GM12878 (cell line): ENCODE results near the gene TRAF2. TPM values are rescaled to one million over a fixed set of nuclear protein-coding genes. Genes with fewer than 3 reads are reported as not detected.

Experiments
- ATAC-seq: fragments of 200-7000 bp; cut with Tn5 transposase; 3 replicates; pipeline ENCODE4 v1.9.1; 2020; ENCODE audit warnings: mild to moderate bottlenecking, moderate library complexity
- BruUV-seq: library from RNA; stranded (reverse); fragments of 400-500 nt; replicated peaks from 2 replicates; lab custom pipeline; 2021; lab: Mats Ljungman, UMichigan
- CTCF ChIA-PET: fragments of 300-600 bp; sonication (Branson Sonifier 250); formaldehyde crosslinking; extraction: SDS; loops from one replicate; lab custom pipeline; 2021; ENCODE audit warnings: inconsistent platforms; lab: Yijun Ruan, JAX
- POLR2A ChIA-PET: fragments of 350-600 bp; formaldehyde crosslinking; extraction: SDS; loops from one replicate; lab custom pipeline; 2021; ENCODE audit warnings: inconsistent platforms; lab: Charles Lee
- RAD21 ChIA-PET: fragments of 300-600 bp; sonication (Branson Sonifier 250); formaldehyde crosslinking; loops from one replicate; lab custom pipeline; 2023; ENCODE audit warnings: antibody characterized with exemption; ENCODE audit not compliant: unreplicated experiment; lab: Charles Lee
- SMC1A ChIA-PET: fragments of 300-600 bp; sonication (Branson Sonifier 250); formaldehyde crosslinking; loops from one replicate; lab custom pipeline; 2023; ENCODE audit not compliant: unreplicated experiment, uncharacterized antibody; lab: Charles Lee
- DNase-seq: peaks from one replicate; pipeline ENCODE4 v3.0.0-alpha.2; 2011; ENCODE audit warnings: low read depth, low spot score
- FAIRE-seq: peaks from 3 replicates; lab custom pipeline; 2011; peaks lifted over from hg19 to GRCh38; lab: Jason Lieb, UNC
- H2AFZ ChIP-seq: 2 replicates; pipeline ENCODE4 v1.6.0; 2011; ENCODE audit warnings: low read depth, low read length, control low read depth; ENCODE audit not compliant: control insufficient read depth
- H3K27ac ChIP-seq: 2 replicates; pipeline ENCODE4 v1.5.1; 2011; ENCODE audit warnings: control low read depth; ENCODE audit not compliant: control insufficient read depth, insufficient read depth
- H3K27me3 ChIP-seq, 2 experiments: replicated peaks in 1 of 2; 2 replicates each; pipeline versions ENCODE4 v1.6.0 to v1.6.1; 2011; ENCODE audit warnings: low read length in 1 of 2; ENCODE audit not compliant: control insufficient read depth in 2 of 2, insufficient read depth in 2 of 2
- H3K36me3 ChIP-seq, 2 experiments: 2 replicates each; pipeline ENCODE4 v1.5.1; 2011; ENCODE audit warnings: low read length in 1 of 2; ENCODE audit not compliant: control insufficient read depth in 2 of 2, insufficient read depth in 2 of 2
- H3K4me1 ChIP-seq: 2 replicates; pipeline ENCODE4 v1.6.1; 2011; ENCODE audit warnings: mild to moderate bottlenecking, low read length, moderate library complexity, mixed read lengths; ENCODE audit not compliant: control insufficient read depth, insufficient read depth
- H3K4me2 ChIP-seq: 2 replicates; pipeline ENCODE4 v1.6.0; 2011; ENCODE audit warnings: control low read depth; ENCODE audit not compliant: control insufficient read depth, insufficient read depth
- H3K4me3 ChIP-seq: fragments of 200-600 bp; sonication (generic); 2 replicates; pipeline ENCODE4 v1.5.1; 2016
- H3K79me2 ChIP-seq: 2 replicates; pipeline ENCODE4 v1.6.0; 2011; ENCODE audit warnings: low read length; ENCODE audit not compliant: control insufficient read depth, insufficient read depth
- H3K9ac ChIP-seq: 2 replicates; pipeline ENCODE4 v1.8.0; 2011; ENCODE audit warnings: low read length, control low read depth, mixed read lengths; ENCODE audit not compliant: control insufficient read depth, insufficient read depth
- H3K9me3 ChIP-seq: replicated peaks from 3 replicates; pipeline ENCODE4 v1.5.1; 2011; ENCODE audit warnings: mild to moderate bottlenecking, low read length; ENCODE audit not compliant: control insufficient read depth, insufficient read depth
- H4K20me1 ChIP-seq: 2 replicates; pipeline ENCODE4 v1.6.0; 2011; ENCODE audit not compliant: control insufficient read depth, insufficient read depth
- IRF3 ChIP-seq: fragments of 450-650 bp; IDR thresholded peaks from 2 replicates; pipeline ENCODE4 v1.6.1; 2014; ENCODE audit warnings: mild to moderate bottlenecking
- RELA ChIP-seq: fragments of 450-650 bp; IDR thresholded peaks from 2 replicates; pipeline ENCODE4 v1.8.0; 2014; ENCODE audit warnings: borderline replicate concordance; ENCODE audit not compliant: partially characterized antibody
- WGBS: methylation state at CpG from one replicate; pipeline ENCODE4 v1.1.6; 2016; ENCODE audit warnings: low lambda C conversion rate; ENCODE audit not compliant: insufficient replicate concordance, insufficient coverage; ENCODE audit errors: missing lambda C conversion rate; 5-methylcytosine and 5-hydroxymethylcytosine counted together
- in situ Hi-C: fragments of 300-500 bp; cut with MboI; formaldehyde crosslinking; loops from 9 replicates; pipeline ENCODE4 v1.14.3; 2018; ENCODE audit warnings: mixed read lengths
- intact Hi-C: fragments of 100-400 bp; cut with micrococcal nuclease; formaldehyde crosslinking; loops from one replicate; pipeline ENCODE4 v1.14.2; 2022; ENCODE audit not compliant: unreplicated experiment
- polyA plus RNA-seq, 11 experiments: library from polyadenylated mRNA; depleted of rRNA in 4 of 11; unstranded in 6 of 11; stranded (reverse) in 5 of 11; fragments of >200 nt; fragmentation: Nextera tagmentation in 4 of 11; fragmentation: Illumina TruSeq in 1 of 11; extraction: Ambion mirVana in 4 of 11; extraction: Trizol in 1 of 11; gene quantifications; 1 replicate in 1 of 11; 2 replicates in 10 of 11; pipeline versions ENCODE4 v1.2.1 to v1.2.3, GENCODE V29; 2011 to 2016; ENCODE audit warnings: inconsistent platforms in 2 of 11, missing spikeins in 2 of 11, low read depth in 1 of 11
- total RNA-seq, 4 experiments: library from RNA; depleted of rRNA in 3 of 4; stranded (reverse); fragments of >200 nt in 3 of 4; fragmentation: Illumina TruSeq in 1 of 4; extraction: Trizol in 1 of 4; gene quantifications; 2 replicates each; pipeline versions ENCODE4 v1.2.1 to v1.2.3, GENCODE V29; 2013 to 2021

Gene TRAF2
- total and polyA plus RNA-seq, 10 of the 15 experiments (the other 5 are each of a cell fraction or from before 2014, with no cell fraction given): 0.34 to 39.5 (median 18.7) TPM

GRCh38 chr9:136964833-136965422, 78.6 kb downstream of the TRAF2 start:
- RAD21 ChIA-PET: interaction anchor here (1.7 to 2.4 kb wide), 2 partner anchors 17 to 35 kb away, joined by 7 to 10 read pairs; no protein-coding TSS in a partner anchor
- TF ChIP-seq RELA: no peak
- no peak for TF ChIP-seq IRF3
- TF ChIP-seq, all 136 proteins: peak for 0
- ChIA-PET POLR2A (interaction anchor here (0.8 kb wide), 1 partner anchor 84 kb away, joined by 4 read pairs; no protein-coding TSS in a partner anchor), SMC1A (interaction anchor here (1.0 kb wide), 2 partner anchors 12 to 27 kb away, joined by 3 read pairs; partner anchors contain the start of gene PAXX), CTCF (interaction anchor here (1.0 kb wide), 1 partner anchor 70 kb away, joined by 5 read pairs; no protein-coding TSS in a partner anchor)
- peaks cover 7% of the 10 kb centered on the region for H3K4me1 ChIP-seq
- H3K4me3 ChIP-seq: no peak overlapping the region
- FAIRE-seq (no peak), DNase-seq (no peak), ATAC-seq (no peak)
- BruUV-seq: no TSS peak
- in situ Hi-C loops: no loop called here
- H3K79me2 ChIP-seq: no peaks in the 10 kb centered on the region
- H3K36me3 ChIP-seq: no peaks in the 10 kb centered on the region
- H3K27ac ChIP-seq: no peak overlapping the region
- H2AFZ ChIP-seq: no peak overlapping the region
- no peaks in the 10 kb centered on the region; the same call in 1 of the 2 replicates for H4K20me1 ChIP-seq
- H3K9ac ChIP-seq: no peak overlapping the region
- H3K27me3 ChIP-seq: no peaks in the 10 kb centered on the region
- WGBS: 38% methylated on average over 12 of the region's 26 CpGs
- no peak overlapping the region for H3K4me2 ChIP-seq
- intact Hi-C loops: no loop called here
- H3K9me3 ChIP-seq: no peaks in the 10 kb centered on the region
